A673 (cell line): ENCODE measurements around the gene GSDMA. TPM values are rescaled to one million over a fixed set of nuclear protein-coding genes. Genes with fewer than 3 reads are reported as not detected.

Source experiments
- BruUV-seq: library from RNA; stranded (reverse); fragments of 400-500 nt; replicated peaks from 2 replicates; lab custom pipeline; 2021; lab: Mats Ljungman, UMichigan
- CTCF ChIA-PET: fragments of 300-600 bp; sonication (Branson Sonifier 250); formaldehyde crosslinking; loops from one replicate; lab custom pipeline; 2022; ENCODE audit warnings: antibody characterized with exemption; lab: Charles Lee
- POLR2A ChIA-PET: fragments of 300-600 bp; sonication (Branson Sonifier 250); formaldehyde crosslinking; loops from one replicate; lab custom pipeline; 2022; ENCODE audit warnings: antibody characterized with exemption; ENCODE audit not compliant: low non-redundant PET; lab: Charles Lee
- DNase-seq: peaks from one replicate; pipeline ENCODE4 v3.0.0-alpha.2; 2015; ENCODE audit warnings: low spot score
- H3K27ac ChIP-seq: fragments of 200-600 bp; sonication (generic); 2 replicates; pipeline ENCODE4 v1.5.1; 2016; ENCODE audit warnings: mixed run types, low read depth, mild to moderate bottlenecking, mixed read lengths, antibody characterized with exemption, low read length; ENCODE audit not compliant: poor library complexity, severe bottlenecking
- H3K27me3 ChIP-seq: fragments of 200-600 bp; sonication (generic); replicated peaks from 2 replicates; pipeline ENCODE4 v1.6.1; 2017; ENCODE audit warnings: mixed run types, low read depth, mild to moderate bottlenecking, mixed read lengths, antibody characterized with exemption, low read length; ENCODE audit not compliant: insufficient read depth, poor library complexity
- H3K36me3 ChIP-seq: fragments of 200-600 bp; sonication (generic); 2 replicates; pipeline ENCODE4 v1.6.1; 2016; ENCODE audit warnings: mixed run types, mild to moderate bottlenecking, mixed read lengths, antibody characterized with exemption, low read length; ENCODE audit not compliant: insufficient read depth, poor library complexity, severe bottlenecking
- H3K4me1 ChIP-seq: fragments of 200-600 bp; sonication (generic); 2 replicates; pipeline ENCODE4 v1.6.1; 2017; ENCODE audit warnings: mixed run types, mild to moderate bottlenecking, mixed read lengths, antibody characterized with exemption, low read length; ENCODE audit not compliant: insufficient read depth, poor library complexity, severe bottlenecking
- H3K4me3 ChIP-seq: fragments of 200-600 bp; sonication (generic); 2 replicates; pipeline ENCODE4 v1.5.1; 2016; ENCODE audit warnings: low read depth, mixed run types, mild to moderate bottlenecking, mixed read lengths, low read length; ENCODE audit not compliant: poor library complexity, severe bottlenecking
- H3K9me3 ChIP-seq: fragments of 200-600 bp; sonication (generic); 2 replicates; pipeline ENCODE4 v1.6.1; 2016; ENCODE audit warnings: mixed run types, low read depth, mild to moderate bottlenecking, mixed read lengths, antibody characterized with exemption, low read length; ENCODE audit not compliant: poor library complexity, severe bottlenecking
- CTCF ChIP-seq: fragments of 300-800, 200-600 bp; sonication (generic); conservative IDR thresholded peaks from 2 replicates; pipeline ENCODE4 v1.5.1; 2017; ENCODE audit warnings: low read depth, mild to moderate bottlenecking, antibody characterized with exemption, low read length, moderate library complexity, mixed read lengths
- EZH2 ChIP-seq: fragments of 200-600 bp; sonication (generic); IDR thresholded peaks from 2 replicates; pipeline ENCODE4 v1.6.1; 2017; ENCODE audit warnings: borderline replicate concordance, low read depth, mild to moderate bottlenecking, mixed read lengths, antibody characterized with exemption, low read length; ENCODE audit not compliant: poor library complexity, severe bottlenecking
- intact Hi-C: fragments of 100-400 bp; cut with micrococcal nuclease; formaldehyde crosslinking; loops from one replicate; pipeline ENCODE4 v1.10.0; 2022; ENCODE audit not compliant: unreplicated experiment
- total RNA-seq: library from RNA; stranded (reverse); gene quantifications from 2 replicates; pipeline ENCODE4 v1.2.3, GENCODE V29; 2021

The GSDMA gene
- total RNA-seq, 1 experiment from 2014 or later = not detected

DNA sequence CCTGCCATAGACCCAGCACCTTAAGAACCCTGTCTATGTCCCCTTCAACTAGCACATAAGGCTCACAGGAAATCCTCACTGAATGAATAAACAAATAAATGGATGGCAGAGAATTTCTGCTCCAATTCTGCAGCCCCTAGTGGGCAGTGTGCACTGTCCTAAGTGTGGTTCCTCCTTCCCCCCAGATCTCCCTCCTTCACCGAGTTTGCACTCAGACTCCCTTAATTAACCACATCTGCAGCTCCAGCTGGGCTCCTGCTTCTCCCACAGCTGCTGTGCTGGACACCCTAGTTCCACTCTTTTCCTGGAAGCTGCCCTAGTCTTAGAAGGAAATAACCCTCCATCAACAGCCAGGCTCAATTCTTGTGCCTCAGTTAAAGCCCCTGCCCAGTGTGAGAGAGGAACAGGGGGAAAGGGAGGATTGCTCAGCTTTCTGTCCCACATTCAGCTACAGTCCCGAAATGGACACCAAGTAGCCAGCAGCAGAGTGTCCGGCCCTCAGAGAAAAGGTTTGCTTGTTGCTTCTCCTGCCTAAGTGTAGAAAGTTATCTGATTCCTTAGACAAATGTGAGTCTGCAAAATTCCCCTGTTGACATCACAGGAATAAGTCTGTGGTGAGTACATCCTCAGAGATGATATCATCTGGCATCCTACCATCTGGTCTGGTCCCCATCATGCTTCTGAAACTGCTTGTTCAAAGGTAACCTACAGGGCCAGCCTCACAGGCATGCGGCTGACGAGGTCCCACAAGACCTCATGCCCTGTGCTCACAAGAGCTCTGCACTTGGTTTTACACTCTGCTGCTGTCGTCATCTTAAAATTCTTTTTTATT, 23.0 kb upstream of the GSDMA start:
- DNase-seq = no peak
- no TSS peak for BruUV-seq
- Histone ChIP-seq H3K27me3 (no peaks in the 10 kb centered on the region), H3K4me3 (no peak overlapping the region), H3K27ac (no peak overlapping the region), H3K4me1 (no peaks in the 10 kb centered on the region), H3K9me3 (no peaks in the 10 kb centered on the region), H3K36me3 (no peaks in the 10 kb centered on the region)
- TF ChIP-seq CTCF (no peak), EZH2 (no peak)
- POLR2A ChIA-PET = no interaction called here
- CTCF ChIA-PET = no interaction called here
- intact Hi-C loops = no loop called here

DNA sequence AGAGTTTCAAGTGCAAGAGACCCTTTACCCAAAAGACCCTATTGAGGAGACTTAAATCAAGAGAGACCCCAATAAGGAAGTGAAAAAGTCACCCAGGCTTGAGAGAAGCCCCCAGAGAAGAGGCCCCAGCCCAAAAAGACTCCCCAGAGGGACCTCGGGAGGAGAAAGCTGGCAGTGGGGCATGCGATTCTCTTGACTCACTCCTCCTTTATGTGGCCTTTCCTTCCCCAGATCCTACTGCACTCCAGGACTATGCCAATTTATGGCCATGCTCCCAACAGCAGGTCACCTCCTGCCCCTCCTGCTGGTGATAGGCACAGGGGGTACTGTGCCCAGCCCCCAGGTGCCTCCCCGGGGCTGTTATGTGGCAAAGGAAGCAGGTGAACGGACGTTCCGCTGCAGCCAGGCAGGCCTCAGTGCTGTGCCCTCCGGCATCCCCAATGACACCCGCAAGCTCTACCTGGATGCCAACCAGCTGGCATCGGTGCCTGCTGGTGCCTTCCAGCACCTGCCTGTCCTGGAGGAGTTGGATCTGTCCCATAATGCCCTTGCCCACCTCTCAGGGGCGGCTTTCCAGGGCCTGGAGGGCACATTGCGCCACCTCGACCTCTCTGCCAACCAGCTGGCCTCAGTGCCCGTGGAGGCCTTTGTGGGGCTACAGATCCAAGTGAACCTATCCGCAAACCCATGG, 19.0 kb upstream of the GSDMA start:
- Histone ChIP-seq H3K36me3 (no peaks in the 10 kb centered on the region), H3K4me3 (no peak overlapping the region), H3K27ac (no peak overlapping the region), H3K4me1 (no peaks in the 10 kb centered on the region), H3K27me3 (no peaks in the 10 kb centered on the region), H3K9me3 (no peaks in the 10 kb centered on the region)
- intact Hi-C loops = no loop called here
- no peak for TF ChIP-seq EZH2
- TF ChIP-seq CTCF = no peak
- DNase-seq = no peak
- CTCF ChIA-PET = no interaction called here
- BruUV-seq = no TSS peak
- POLR2A ChIA-PET = no interaction called here

GRCh38 chr17:39944393-39944711, 18.5 kb upstream of the GSDMA start:
- H3K9me3 ChIP-seq = no peaks in the 10 kb centered on the region
- no peaks in the 10 kb centered on the region for H3K36me3 ChIP-seq
- H3K4me3 ChIP-seq = no peak overlapping the region
- POLR2A ChIA-PET = no interaction called here
- no peaks in the 10 kb centered on the region for H3K27me3 ChIP-seq
- intact Hi-C loops = no loop called here
- no peaks in the 10 kb centered on the region for H3K4me1 ChIP-seq
- BruUV-seq = no TSS peak
- DNase-seq = no peak
- no peak overlapping the region for H3K27ac ChIP-seq
- no peak for TF ChIP-seq EZH2
- no peak for TF ChIP-seq CTCF
- CTCF ChIA-PET = no interaction called here
